Stimulated activated naive CD8-positive, alpha-beta T cell treated with anti-CD3 and anti-CD28 coated beads, Interleukin-15, amount 100 ng/mL, for 72 hours (primary cell): Measurements from ENCODE around the gene RFC4.

Experiments
- ATAC-seq: fragments of 150-1000 bp; cut with Tn5 transposase; 2 replicates; pipeline ENCODE4 v1.10.0; 2021; ENCODE audit warnings: mild to moderate bottlenecking, moderate library complexity
- DNase-seq, 2 donors: peaks; one replicate each; pipeline ENCODE4 v3.0.0; 2021 to 2022
- H3K27ac Mint-ChIP-seq, 2 donors: one replicate each; pipeline ENCODE4 v1.8.0; 2022; ENCODE audit warnings: mild to moderate bottlenecking in 2 of 2, mixed read lengths in 2 of 2, moderate library complexity in 2 of 2
- H3K27me3 Mint-ChIP-seq: one replicate; pipeline ENCODE4 v1.8.0; 2022; ENCODE audit warnings: mixed read lengths
- H3K4me1 Mint-ChIP-seq: one replicate; pipeline ENCODE4 v1.8.0; 2022; ENCODE audit warnings: mild to moderate bottlenecking, mixed read lengths
- H3K4me3 Mint-ChIP-seq, 2 donors: one replicate each; pipeline ENCODE4 v1.8.0; 2022; ENCODE audit warnings: mild to moderate bottlenecking in 2 of 2, mixed read lengths in 2 of 2, moderate library complexity in 1 of 2
- H3K9me3 Mint-ChIP-seq, 2 donors: one replicate each; pipeline ENCODE4 v1.8.0; 2022; ENCODE audit warnings: mixed read lengths in 2 of 2

Gene RFC4

GRCh38 chr3:186783731-186784515 lies 22.4 kb downstream of the RFC4 start:
- Mint-ChIP-seq H3K27me3 (no peaks in the 10 kb centered on the region), H3K27ac (peak overlapping the region; percentile 100), H3K4me1 (peaks cover 53% of the 10 kb centered on the region), H3K4me3 (peak overlapping the region; percentile 97 to 100), H3K9me3 (no peaks in the 10 kb centered on the region)
- ATAC-seq: peak; percentile 79
- peak; percentile 82 to 86 for DNase-seq

GRCh38 chr3:186783058-186783730 lies 23.1 kb downstream of the RFC4 start, which contains the start of gene EIF4A2:
Gene EIF4A2, plus strand, starts transcription at chr3:186783577. Its CDS starts 34 bp downstream, at chr3:186783611.
- peak within 1 kb of the TSS; percentile 100 for H3K27ac Mint-ChIP-seq
- H3K4me3 Mint-ChIP-seq: peak within 1 kb of the TSS; percentile 97 to 100
- peak; percentile 81 for ATAC-seq
- H3K27me3 Mint-ChIP-seq: no peaks in the 10 kb centered on the region
- H3K9me3 Mint-ChIP-seq: no peaks in the 10 kb centered on the region
- peak; percentile 93 to 94 for DNase-seq
- peaks cover 46% of the 10 kb centered on the region for H3K4me1 Mint-ChIP-seq

GRCh38 chr3:186782542-186783057 lies 23.7 kb downstream of the RFC4 start:
- Mint-ChIP-seq H3K4me1 (peaks cover 40% of the 10 kb centered on the region), H3K27me3 (no peaks in the 10 kb centered on the region), H3K9me3 (no peaks in the 10 kb centered on the region), H3K4me3 (peak overlapping the region; percentile 97 to 100), H3K27ac (peak overlapping the region; percentile 100)
- no peak for ATAC-seq
- DNase-seq: no peak

GRCh38 chr3:186779204-186779603 lies 27.1 kb downstream of the RFC4 start:
- Mint-ChIP-seq H3K27me3 (no peaks in the 10 kb centered on the region), H3K4me3 (no peak overlapping the region), H3K9me3 (no peaks in the 10 kb centered on the region), H3K27ac (no peak overlapping the region), H3K4me1 (peaks cover 10% of the 10 kb centered on the region)
- ATAC-seq: no peak
- no peak for DNase-seq

- Mint-ChIP-seq H3K9me3 (no peaks in the 10 kb centered on the region), H3K27ac (no peak overlapping the region), H3K27me3 (no peaks in the 10 kb centered on the region), H3K4me1 (peaks cover 18% of the 10 kb centered on the region), H3K4me3 (no peak overlapping the region)
- DNase-seq: no peak
- ATAC-seq: no peak
These were observed 30.3 kb downstream of the RFC4 start for GRCh38 chr3:186775999-186776398.

GRCh38 chr3:186772701-186773417 lies 33.4 kb downstream of the RFC4 start:
- peak; percentile 65 to 80 for DNase-seq
- ATAC-seq: peak; percentile 95
- H3K4me1 Mint-ChIP-seq: peaks cover 18% of the 10 kb centered on the region
- H3K9me3 Mint-ChIP-seq: no peaks in the 10 kb centered on the region
- H3K27ac Mint-ChIP-seq: peak overlapping the region; percentile 77 to 91
- no peaks in the 10 kb centered on the region for H3K27me3 Mint-ChIP-seq
- H3K4me3 Mint-ChIP-seq: peak overlapping the region; percentile 78 to 89

GRCh38 chr3:186772281-186772694 lies 34.0 kb downstream of the RFC4 start:
- ATAC-seq (peak; percentile 51), DNase-seq (no peak)
- peak overlapping the region; percentile 77 to 91 for H3K27ac Mint-ChIP-seq
- H3K4me3 Mint-ChIP-seq: peak overlapping the region; percentile 78 to 89
- no peaks in the 10 kb centered on the region for H3K9me3 Mint-ChIP-seq
- H3K27me3 Mint-ChIP-seq: no peaks in the 10 kb centered on the region
- H3K4me1 Mint-ChIP-seq: peaks cover 18% of the 10 kb centered on the region

- H3K9me3 Mint-ChIP-seq: no peaks in the 10 kb centered on the region
- no peaks in the 10 kb centered on the region for H3K27me3 Mint-ChIP-seq
- H3K4me3 Mint-ChIP-seq: no peak overlapping the region
- H3K4me1 Mint-ChIP-seq: peaks cover 7% of the 10 kb centered on the region
- no peak overlapping the region for H3K27ac Mint-ChIP-seq
- ATAC-seq (no peak), DNase-seq (no peak)
These were observed 45.3 kb downstream of the RFC4 start for GRCh38 chr3:186760897-186761447.

GRCh38 chr3:186760141-186760833 lies 46.0 kb downstream of the RFC4 start:
- no peak overlapping the region for H3K27ac Mint-ChIP-seq
- no peak overlapping the region for H3K4me3 Mint-ChIP-seq
- ATAC-seq (peak; percentile 50), DNase-seq (no peak)
- H3K9me3 Mint-ChIP-seq: no peaks in the 10 kb centered on the region
- peaks cover 7% of the 10 kb centered on the region for H3K4me1 Mint-ChIP-seq
- no peaks in the 10 kb centered on the region for H3K27me3 Mint-ChIP-seq

GRCh38 chr3:186759231-186759930 lies 46.9 kb downstream of the RFC4 start:
- Mint-ChIP-seq H3K27me3 (no peaks in the 10 kb centered on the region), H3K4me3 (no peak overlapping the region), H3K4me1 (peaks cover 7% of the 10 kb centered on the region), H3K27ac (no peak overlapping the region), H3K9me3 (no peaks in the 10 kb centered on the region)
- ATAC-seq (no peak), DNase-seq (no peak)

- Mint-ChIP-seq H3K4me3 (no peak overlapping the region), H3K27me3 (no peaks in the 10 kb centered on the region), H3K4me1 (peaks cover 16% of the 10 kb centered on the region), H3K9me3 (no peaks in the 10 kb centered on the region), H3K27ac (no peak overlapping the region)
- DNase-seq (no peak), ATAC-seq (no peak)
These were observed 48.5 kb downstream of the RFC4 start for GRCh38 chr3:186757686-186758220.

GRCh38 chr3:186757214-186757613 lies 49.1 kb downstream of the RFC4 start:
- Mint-ChIP-seq H3K4me3 (no peak overlapping the region), H3K27ac (no peak overlapping the region), H3K9me3 (no peaks in the 10 kb centered on the region), H3K4me1 (peaks cover 16% of the 10 kb centered on the region), H3K27me3 (no peaks in the 10 kb centered on the region)
- ATAC-seq (no peak), DNase-seq (no peak)

- no peaks in the 10 kb centered on the region for H3K27me3 Mint-ChIP-seq
- H3K4me1 Mint-ChIP-seq: peaks cover 9% of the 10 kb centered on the region
- H3K4me3 Mint-ChIP-seq: no peak overlapping the region
- DNase-seq (no peak), ATAC-seq (no peak)
- no peaks in the 10 kb centered on the region for H3K9me3 Mint-ChIP-seq
- no peak overlapping the region for H3K27ac Mint-ChIP-seq
These were observed 51.4 kb downstream of the RFC4 start for GRCh38 chr3:186754871-186755270.

- no peaks in the 10 kb centered on the region for H3K27me3 Mint-ChIP-seq
- H3K4me1 Mint-ChIP-seq: peaks cover 9% of the 10 kb centered on the region
- ATAC-seq (no peak), DNase-seq (no peak)
- no peaks in the 10 kb centered on the region for H3K9me3 Mint-ChIP-seq
- no peak overlapping the region for H3K4me3 Mint-ChIP-seq
- peak overlapping the region in 1 of 2 donors; percentile 87 for H3K27ac Mint-ChIP-seq
These were observed 52.3 kb downstream of the RFC4 start for GRCh38 chr3:186754006-186754405.
